Esophagus squamous epithelium (tissue), 5 donors: ENCODE measurements around the gene DYNLT3. TPM values are rescaled to one million over a fixed set of nuclear protein-coding genes. Genes with fewer than 3 reads are reported as not detected.

ENCODE experiments used
- DNase-seq: peaks from one replicate; lab custom pipeline; 2025; lab: John Stamatoyannopoulos, UW
- H3K27ac ChIP-seq, 4 donors: fragments of 200-600 bp; sonication (generic); one replicate each; pipeline ENCODE4 v1.5.1; 2016 to 2019; ENCODE audit warnings: mild to moderate bottlenecking in 1 of 4
- H3K27me3 ChIP-seq, 4 donors: fragments of 200-600 bp; sonication (generic); 1 replicate in 3 of 4; 2 replicates in 1 of 4; pipeline versions ENCODE4 v1.5.1 to v1.6.0; 2017 to 2021; ENCODE audit warnings: antibody characterized with exemption in 1 of 4
- H3K36me3 ChIP-seq, 3 donors: fragments of 200-600 bp; sonication (generic); one replicate each; pipeline ENCODE4 v1.5.1; 2016 to 2019
- H3K4me1 ChIP-seq, 3 donors: fragments of 200-600 bp; sonication (generic); one replicate each; pipeline ENCODE4 v1.5.1; 2017 to 2019
- H3K4me3 ChIP-seq, 4 donors: fragments of 200-600 bp; sonication (generic); 1 replicate in 3 of 4; 2 replicates in 1 of 4; pipeline ENCODE4 v1.5.1; 2016 to 2019; ENCODE audit warnings: mild to moderate bottlenecking in 2 of 4, moderate library complexity in 1 of 4
- H3K9me3 ChIP-seq, 3 donors: fragments of 200-600 bp; sonication (generic); one replicate each; pipeline ENCODE4 v1.5.1; 2016 to 2019
- CTCF ChIP-seq, 6 experiments: fragments of 450-650 bp in 4 of 6; fragments of 200-600 bp in 2 of 6; sonication (generic) in 2 of 6; IDR thresholded peaks; one replicate each; pipeline ENCODE4 v1.5.1; 2016 to 2019; ENCODE audit warnings: antibody characterized with exemption in 6 of 6, mild to moderate bottlenecking in 4 of 6, moderate library complexity in 4 of 6
- POLR2A ChIP-seq, 4 donors: fragments of 450-650 bp; IDR thresholded peaks; one replicate each; pipeline ENCODE4 v1.6.1; 2017; ENCODE audit warnings: antibody characterized with exemption in 4 of 4, mild to moderate bottlenecking in 4 of 4, moderate library complexity in 3 of 4
- WGBS, 2 donors: methylation state at CpG; one replicate each; pipeline ENCODE4 v1.1.5; 2018; 5-methylcytosine and 5-hydroxymethylcytosine counted together
- intact Hi-C: fragments of 100-400 bp; cut with DNase I; formaldehyde crosslinking; loops from one replicate; pipeline ENCODE4 v1.15.0; 2022
- total RNA-seq, 4 donors: library from RNA; depleted of rRNA; stranded (reverse); fragments of >200 nt; gene quantifications; one replicate each; pipeline ENCODE4 v1.1.0, GENCODE V29; 2016
- donor health status: DM: yes; HTN: yes; CAD: no.

Gene DYNLT3
- total RNA-seq, 4 donors from 2014 or later: 52.2 to 68.9 (median 60.0) TPM

GRCh38 chrX:37846558-37846933, 825 bp downstream of the DYNLT3 start:
- intact Hi-C loops: no loop called here
- peak overlapping the region; percentile 71 to 81 (median 80) for H3K4me3 ChIP-seq

GRCh38 chrX:37846141-37846540, 1.2 kb downstream of the DYNLT3 start:
- H3K4me3 ChIP-seq: peak overlapping the region in 3 of 4 donors; percentile 79 to 81 (median 80)
- DNase-seq: no peak
- TF ChIP-seq CTCF (IDR thresholded peaks at IDR 0.05): no peak
- no peak for TF ChIP-seq POLR2A (IDR thresholded peaks at IDR 0.05)
- H3K27me3 ChIP-seq: no peaks in the 10 kb centered on the region
- H3K4me1 ChIP-seq: peaks cover 0 to 25% (median 0%) of the 10 kb centered on the region in 3 donors
- H3K9me3 ChIP-seq: no peaks in the 10 kb centered on the region
- H3K27ac ChIP-seq: peak overlapping the region; percentile 62 to 95 (median 94)
- intact Hi-C loops: no loop called here
- peaks cover 0 to 4% (median 0%) of the 10 kb centered on the region in 3 donors for H3K36me3 ChIP-seq
- WGBS, 2 donors: 48 to 65% methylated on average over 3 of the region's 3 CpGs

More at GRCh38 chrX:37846558-37846933, 825 bp downstream of the DYNLT3 start:
- no peaks in the 10 kb centered on the region for H3K36me3 ChIP-seq
- H3K9me3 ChIP-seq: no peaks in the 10 kb centered on the region
- WGBS, 2 donors: 0 to 6% methylated on average over 1 of the region's 1 CpG
- peaks cover 0 to 25% (median 0%) of the 10 kb centered on the region in 3 donors for H3K4me1 ChIP-seq
- TF ChIP-seq CTCF (IDR thresholded peaks at IDR 0.05) (no peak), POLR2A (IDR thresholded peaks at IDR 0.05) (no peak)
- no peaks in the 10 kb centered on the region for H3K27me3 ChIP-seq
- DNase-seq: no peak
- peak overlapping the region; percentile 91 to 95 (median 94) for H3K27ac ChIP-seq

- Histone ChIP-seq H3K27ac (peak overlapping the region in 2 of 4 donors; percentile 66 to 95), H3K4me1 (peaks cover 0 to 25% (median 0%) of the 10 kb centered on the region in 3 donors), H3K9me3 (no peaks in the 10 kb centered on the region), H3K27me3 (no peaks in the 10 kb centered on the region), H3K36me3 (peaks cover 0 to 10% (median 0%) of the 10 kb centered on the region in 3 donors), H3K4me3 (no peak overlapping the region)
- no peak for DNase-seq
- TF ChIP-seq CTCF (IDR thresholded peaks at IDR 0.05) (no peak), POLR2A (IDR thresholded peaks at IDR 0.05) (no peak)
- intact Hi-C loops: no loop called here
Measured at GRCh38 chrX:37844622-37845021, 2.7 kb downstream of the DYNLT3 start.

- no peak for TF ChIP-seq POLR2A (IDR thresholded peaks at IDR 0.05)
- TF ChIP-seq CTCF (IDR thresholded peaks at IDR 0.05): no peak
- DNase-seq: no peak
- Histone ChIP-seq H3K27me3 (no peaks in the 10 kb centered on the region), H3K27ac (no peak overlapping the region), H3K4me3 (no peak overlapping the region), H3K36me3 (peaks cover 0 to 35% (median 0%) of the 10 kb centered on the region in 3 donors), H3K4me1 (peaks cover 0 to 20% (median 0%) of the 10 kb centered on the region in 3 donors), H3K9me3 (no peaks in the 10 kb centered on the region)
- WGBS, 2 donors: 59 to 97% methylated on average over 3 of the region's 3 CpGs
- intact Hi-C loops: no loop called here
Measured at GRCh38 chrX:37840931-37841330, 6.4 kb downstream of the DYNLT3 start.

- 55 to 57% methylated on average over 4 of the region's 4 CpGs for WGBS, 2 donors
- no peaks in the 10 kb centered on the region for H3K4me1 ChIP-seq
- H3K27me3 ChIP-seq: no peaks in the 10 kb centered on the region
- H3K9me3 ChIP-seq: no peaks in the 10 kb centered on the region
- DNase-seq: no peak
- no peak overlapping the region for H3K4me3 ChIP-seq
- peaks cover 0 to 26% (median 0%) of the 10 kb centered on the region in 3 donors for H3K36me3 ChIP-seq
- H3K27ac ChIP-seq: no peak overlapping the region
- no peak for TF ChIP-seq POLR2A (IDR thresholded peaks at IDR 0.05)
- TF ChIP-seq CTCF (IDR thresholded peaks at IDR 0.05): no peak
- intact Hi-C loops: no loop called here
Measured at GRCh38 chrX:37834937-37835336, 12.4 kb downstream of the DYNLT3 start.
